NCI-H1092 treated with DMSO at 0.1 percent for 48 hours (cell line): ENCODE measurements around the gene DNAJC25.
"Not testable (repeated sequence)": the region's sequence is repeated elsewhere in the genome, so short reads cannot be mapped to it uniquely, and the experiment has no call there.

ENCODE experiments used
- DNase-seq: peaks from one replicate; lab custom pipeline; 2025; lab: John Stamatoyannopoulos, UW

DNAJC25 gene

GRCh38 chr9:111668026-111668573 lies 37.0 kb downstream of the DNAJC25 start:
- DNase-seq: no peak

DNA sequence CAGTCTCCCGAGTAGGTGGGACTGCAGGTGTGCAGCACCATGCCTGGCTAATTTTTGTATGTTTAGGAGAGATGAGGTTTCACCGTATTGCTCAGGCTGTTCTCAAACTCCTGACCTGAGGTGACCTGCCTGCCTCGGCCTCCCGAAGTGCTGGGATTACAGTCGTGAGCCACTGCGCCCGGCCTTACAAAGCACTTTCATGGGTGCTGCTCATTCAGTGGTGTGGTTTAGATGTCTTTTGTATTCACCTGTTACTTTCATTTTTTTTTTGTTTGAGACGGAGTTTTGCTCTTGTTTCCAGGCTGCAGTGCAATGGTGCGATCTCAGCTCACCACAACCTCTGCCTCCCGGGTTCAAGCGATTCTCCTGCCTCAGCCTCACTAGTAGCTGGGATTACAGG lies 37.5 kb downstream of the DNAJC25 start:
- not testable (repeated sequence) for DNase-seq

- DNase-seq: no peak
These were observed 43.2 kb downstream of the DNAJC25 start for GRCh38 chr9:111674319-111674718.

GRCh38 chr9:111676116-111676515 lies 45.0 kb downstream of the DNAJC25 start:
- no peak for DNase-seq

GRCh38 chr9:111678293-111678692 lies 47.2 kb downstream of the DNAJC25 start:
- DNase-seq: no peak

DNA sequence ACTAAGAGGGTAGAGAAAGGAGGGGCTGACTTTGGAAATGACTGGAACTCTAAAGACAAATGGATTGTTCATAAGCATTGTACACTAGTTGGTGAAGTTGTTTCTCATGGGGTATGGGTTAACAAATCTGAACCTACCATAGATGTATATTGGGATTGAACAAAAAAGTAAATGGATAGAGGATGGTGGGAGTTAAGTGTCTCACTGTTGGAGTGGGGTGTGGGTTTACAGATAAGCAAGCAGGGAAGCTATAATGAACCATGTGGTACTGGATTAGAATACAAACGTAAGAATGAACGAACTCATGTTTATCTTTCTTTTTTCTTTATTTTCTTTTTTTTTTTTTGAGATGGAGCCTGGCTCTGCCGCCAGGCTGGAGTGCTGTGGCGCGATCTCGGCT lies 48.1 kb downstream of the DNAJC25 start:
- no peak for DNase-seq

DNA sequence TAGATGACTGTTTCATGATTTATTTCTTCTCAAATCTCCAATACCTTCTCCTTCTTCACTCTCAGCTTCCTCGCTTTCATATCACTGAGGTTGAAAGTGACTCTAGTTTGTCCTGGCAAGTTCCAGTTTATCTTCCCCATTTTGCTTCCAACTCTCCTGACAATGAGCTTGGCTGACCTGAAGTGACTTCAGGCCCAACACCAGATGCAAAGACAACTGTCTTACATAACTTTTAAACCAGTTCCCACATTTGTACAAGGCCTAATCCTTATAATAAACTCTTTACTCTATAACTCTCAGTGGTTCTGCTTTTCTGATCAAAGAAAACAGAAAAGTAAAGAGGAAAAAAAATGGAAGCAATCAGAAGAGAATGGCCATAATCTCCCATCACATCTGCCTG lies 52.3 kb downstream of the DNAJC25 start:
- no peak for DNase-seq

- peak; percentile 37 for DNase-seq
These were observed 60.7 kb downstream of the DNAJC25 start for GRCh38 chr9:111691672-111692329.

GRCh38 chr9:111696796-111697195 lies 65.7 kb downstream of the DNAJC25 start:
- DNase-seq: no peak

GRCh38 chr9:111700776-111701175 lies 69.6 kb downstream of the DNAJC25 start:
- DNase-seq: no peak
